Right atrium auricular region (tissue), 2 donors: Measurements from ENCODE around the gene GPR153. TPM values are rescaled to one million over a fixed set of nuclear protein-coding genes. Genes with fewer than 3 reads are reported as not detected.

Experiments
- DNase-seq: peaks from one replicate; pipeline ENCODE4 v3.0.0-alpha.2; 2019; ENCODE audit warnings: low spot score
- H3K27ac ChIP-seq, 2 donors: fragments of 200-600 bp; sonication (generic); 1 replicate in 1 of 2; 2 replicates in 1 of 2; pipeline ENCODE4 v1.5.1; 2016 to 2019
- H3K27me3 ChIP-seq, 2 donors: fragments of 200-600 bp; sonication (generic); one replicate each; pipeline versions ENCODE4 v1.5.1 to v1.6.0; 2017 to 2019
- H3K36me3 ChIP-seq: fragments of 200-600 bp; sonication (generic); one replicate; pipeline ENCODE4 v1.5.1; 2016
- H3K4me1 ChIP-seq, 2 donors: fragments of 200-600 bp; sonication (generic); one replicate each; pipeline versions ENCODE4 v1.5.1 to v1.6.0; 2017 to 2019
- H3K4me3 ChIP-seq, 2 donors: fragments of 200-600 bp; sonication (generic); 1 replicate in 1 of 2; 2 replicates in 1 of 2; pipeline ENCODE4 v1.5.1; 2017 to 2019; ENCODE audit warnings: mild to moderate bottlenecking in 1 of 2, moderate library complexity in 1 of 2
- H3K9me3 ChIP-seq, 2 donors: fragments of 200-600 bp; sonication (generic); one replicate each; pipeline ENCODE4 v1.5.1; 2019
- total RNA-seq, 2 donors: library from RNA; depleted of rRNA; stranded (reverse); fragments of >200 nt; gene quantifications; one replicate each; pipeline ENCODE4 v1.1.0, GENCODE V29; 2016
- TF ChIP-seq, protein P1 (sequence below), 2 donors: fragments of 200-600 bp; sonication (generic); IDR thresholded peaks; one replicate each; pipeline ENCODE4 v1.5.1; 2019; ENCODE audit warnings: antibody characterized with exemption in 2 of 2

The GPR153 gene
- total RNA-seq, 2 donors from 2014 or later, result 7.6 to 17.4 TPM

DNA sequence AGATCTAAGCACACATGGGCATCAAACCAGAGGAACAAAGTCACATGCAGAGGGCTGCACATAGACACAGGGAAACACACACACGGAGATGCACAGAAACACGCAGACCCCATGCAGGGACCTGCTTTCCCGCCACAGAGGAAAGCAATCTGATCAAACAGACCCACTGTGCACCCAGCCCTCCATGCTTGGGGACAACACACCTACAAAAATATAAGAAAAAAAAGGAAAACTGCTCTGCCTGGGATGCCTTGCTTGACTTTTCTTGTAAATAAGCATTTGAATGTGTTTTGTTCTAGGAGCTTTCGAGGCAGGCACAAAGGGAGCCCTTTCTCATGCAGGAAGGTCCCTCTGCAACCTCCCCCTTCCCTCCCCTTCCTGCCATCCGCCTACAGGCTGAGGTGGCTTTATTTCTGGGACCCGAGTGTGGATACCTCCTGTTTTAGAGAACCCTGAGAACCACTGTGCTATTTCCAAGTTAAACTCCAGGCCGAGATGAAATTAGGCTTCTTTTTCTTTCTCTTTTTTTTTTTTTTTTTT, 21.6 kb downstream of the GPR153 start:
- TF ChIP-seq, protein P1, sequence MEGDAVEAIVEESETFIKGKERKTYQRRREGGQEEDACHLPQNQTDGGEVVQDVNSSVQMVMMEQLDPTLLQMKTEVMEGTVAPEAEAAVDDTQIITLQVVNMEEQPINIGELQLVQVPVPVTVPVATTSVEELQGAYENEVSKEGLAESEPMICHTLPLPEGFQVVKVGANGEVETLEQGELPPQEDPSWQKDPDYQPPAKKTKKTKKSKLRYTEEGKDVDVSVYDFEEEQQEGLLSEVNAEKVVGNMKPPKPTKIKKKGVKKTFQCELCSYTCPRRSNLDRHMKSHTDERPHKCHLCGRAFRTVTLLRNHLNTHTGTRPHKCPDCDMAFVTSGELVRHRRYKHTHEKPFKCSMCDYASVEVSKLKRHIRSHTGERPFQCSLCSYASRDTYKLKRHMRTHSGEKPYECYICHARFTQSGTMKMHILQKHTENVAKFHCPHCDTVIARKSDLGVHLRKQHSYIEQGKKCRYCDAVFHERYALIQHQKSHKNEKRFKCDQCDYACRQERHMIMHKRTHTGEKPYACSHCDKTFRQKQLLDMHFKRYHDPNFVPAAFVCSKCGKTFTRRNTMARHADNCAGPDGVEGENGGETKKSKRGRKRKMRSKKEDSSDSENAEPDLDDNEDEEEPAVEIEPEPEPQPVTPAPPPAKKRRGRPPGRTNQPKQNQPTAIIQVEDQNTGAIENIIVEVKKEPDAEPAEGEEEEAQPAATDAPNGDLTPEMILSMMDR (IDR thresholded peaks at IDR 0.05), result no peak
- no peak overlapping the region for H3K4me3 ChIP-seq
- no peaks in the 10 kb centered on the region for H3K9me3 ChIP-seq
- peaks cover 0 to 28% of the 10 kb centered on the region in 2 donors for H3K4me1 ChIP-seq
- no peak overlapping the region for H3K27ac ChIP-seq
- DNase-seq, result no peak
- H3K36me3 ChIP-seq, result no peaks in the 10 kb centered on the region
- peaks cover 22 to 34% of the 10 kb centered on the region in 2 donors for H3K27me3 ChIP-seq

DNA sequence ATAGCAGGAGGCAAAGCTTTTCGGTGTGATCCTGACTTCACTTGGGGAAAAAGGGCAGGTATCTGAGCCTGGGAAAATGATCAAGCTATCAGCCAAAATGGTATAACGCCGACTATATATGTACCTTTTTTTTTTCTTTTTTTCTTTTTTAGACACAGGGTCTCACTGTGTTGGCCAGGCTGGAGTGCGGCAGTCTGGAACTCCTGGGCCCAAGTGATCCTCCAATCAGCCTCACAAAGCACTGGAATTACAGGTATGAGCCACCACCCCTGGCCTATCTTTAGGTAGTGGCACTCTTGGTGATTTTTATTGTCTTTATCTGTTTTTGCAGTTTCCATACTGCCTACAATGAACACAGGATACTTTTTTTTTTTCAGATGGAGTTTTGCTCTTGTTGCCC, 23.8 kb downstream of the GPR153 start:
- Histone ChIP-seq H3K4me1 (peaks cover 0 to 40% of the 10 kb centered on the region in 2 donors), H3K9me3 (no peaks in the 10 kb centered on the region), H3K4me3 (no peak overlapping the region), H3K36me3 (peaks cover 15% of the 10 kb centered on the region), H3K27me3 (peaks cover 9 to 12% of the 10 kb centered on the region in 2 donors), H3K27ac (no peak overlapping the region)
- TF ChIP-seq, protein P1 (IDR thresholded peaks at IDR 0.05), result no peak
- DNase-seq, result no peak

DNA sequence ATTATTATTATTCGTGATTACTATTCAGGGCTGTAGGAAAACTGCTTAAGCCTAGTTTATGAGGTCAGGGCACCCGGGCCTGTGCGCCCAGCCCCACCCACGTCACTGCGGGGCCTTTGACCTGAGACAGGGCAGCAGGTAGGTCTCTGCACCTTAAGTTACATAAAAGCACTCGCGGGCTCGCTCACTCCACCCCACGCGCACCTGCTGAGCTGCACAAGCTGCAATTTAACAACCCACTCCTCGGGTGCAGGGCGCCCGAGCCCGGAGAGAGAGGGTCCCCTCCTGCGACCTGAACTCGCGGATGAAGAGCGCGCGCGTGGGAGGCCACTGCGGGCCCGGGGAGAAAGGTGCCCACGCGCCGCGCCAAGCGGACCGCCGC, 25.6 kb downstream of the GPR153 start:
- Histone ChIP-seq H3K27me3 (no peaks in the 10 kb centered on the region), H3K27ac (peak overlapping the region; percentile 40 to 59)

DNA sequence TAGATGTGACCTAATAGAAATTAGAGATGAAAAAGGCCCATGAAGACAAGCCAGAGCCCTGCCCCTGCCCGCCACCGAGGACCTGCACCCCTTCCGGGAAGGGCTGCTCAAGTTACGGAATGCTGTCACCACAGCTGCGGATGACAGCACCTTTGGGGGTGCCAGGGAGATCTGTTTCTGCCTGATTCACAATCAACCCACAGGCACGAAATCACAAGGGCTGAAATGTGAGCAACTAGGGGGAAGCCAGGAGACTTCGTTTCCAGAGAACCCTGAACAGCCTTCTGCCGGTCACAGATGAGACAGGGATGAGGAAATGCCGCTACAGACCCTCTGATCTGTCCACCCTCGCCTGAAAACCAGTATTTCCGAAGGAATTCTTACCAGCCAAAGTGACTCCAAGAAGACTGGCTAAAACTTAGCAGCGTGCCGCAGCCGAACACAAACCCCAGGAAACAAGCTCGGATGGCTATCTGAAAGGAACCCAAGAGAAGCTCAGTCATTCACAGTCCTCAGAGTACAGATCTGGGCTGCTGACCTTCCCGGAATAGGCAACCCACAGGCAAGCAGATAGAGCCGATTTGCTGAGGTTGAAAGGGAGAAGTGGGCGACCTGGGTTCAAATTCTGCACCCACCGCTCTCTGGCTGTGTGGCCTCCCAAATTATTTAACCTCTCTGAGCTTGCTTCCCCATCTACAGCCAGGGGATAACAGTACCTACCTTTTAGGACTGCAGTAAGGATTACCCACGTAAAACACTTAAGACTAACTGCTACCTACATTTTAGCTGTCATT, 26.2 kb downstream of the GPR153 start:
- Histone ChIP-seq H3K4me3 (peak overlapping the region; percentile 61 to 68), H3K27me3 (no peaks in the 10 kb centered on the region), H3K9me3 (no peaks in the 10 kb centered on the region), H3K27ac (peak overlapping the region; percentile 40 to 59), H3K36me3 (peaks cover 38% of the 10 kb centered on the region), H3K4me1 (peaks cover 0 to 33% of the 10 kb centered on the region in 2 donors)
- no peak for DNase-seq
- TF ChIP-seq, protein P1 (IDR thresholded peaks at IDR 0.05), result no peak

More for the DNA sequence above, 25.6 kb downstream of the GPR153 start:
- Histone ChIP-seq H3K4me1 (peaks cover 0 to 33% of the 10 kb centered on the region in 2 donors), H3K36me3 (peaks cover 32% of the 10 kb centered on the region), H3K9me3 (no peaks in the 10 kb centered on the region), H3K4me3 (peak overlapping the region; percentile 61 to 68)
- DNase-seq, result no peak
- TF ChIP-seq, protein P1 (IDR thresholded peaks at IDR 0.05), result no peak

DNA sequence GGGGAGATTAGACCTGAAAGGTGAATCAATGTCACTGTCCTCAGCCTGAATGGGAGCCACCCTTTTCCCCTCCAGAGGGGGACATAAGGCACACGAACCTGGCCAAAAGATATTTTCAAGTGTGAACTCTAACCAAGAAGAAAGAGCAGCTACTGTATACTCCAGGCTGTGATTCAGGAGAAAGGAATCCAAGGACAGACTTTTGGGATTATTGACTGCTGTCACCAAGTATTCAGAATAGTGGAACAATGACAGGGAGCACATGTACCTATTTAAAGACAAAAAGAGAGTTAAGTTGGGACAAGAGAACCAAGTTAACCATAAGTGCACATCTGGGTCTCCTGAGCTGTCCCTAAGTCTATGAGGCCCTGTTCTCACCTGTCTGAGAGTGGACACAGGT, 27.5 kb downstream of the GPR153 start:
- Histone ChIP-seq H3K27me3 (no peaks in the 10 kb centered on the region), H3K9me3 (no peaks in the 10 kb centered on the region), H3K4me1 (peaks cover 0 to 33% of the 10 kb centered on the region in 2 donors), H3K36me3 (peaks cover 48% of the 10 kb centered on the region), H3K4me3 (no peak overlapping the region), H3K27ac (peak overlapping the region; percentile 20 to 59)
- no peak for DNase-seq
- TF ChIP-seq, protein P1 (IDR thresholded peaks at IDR 0.05), result no peak
